ENCODE measurements around the gene LRRC8D.

The LRRC8D gene

DNA sequence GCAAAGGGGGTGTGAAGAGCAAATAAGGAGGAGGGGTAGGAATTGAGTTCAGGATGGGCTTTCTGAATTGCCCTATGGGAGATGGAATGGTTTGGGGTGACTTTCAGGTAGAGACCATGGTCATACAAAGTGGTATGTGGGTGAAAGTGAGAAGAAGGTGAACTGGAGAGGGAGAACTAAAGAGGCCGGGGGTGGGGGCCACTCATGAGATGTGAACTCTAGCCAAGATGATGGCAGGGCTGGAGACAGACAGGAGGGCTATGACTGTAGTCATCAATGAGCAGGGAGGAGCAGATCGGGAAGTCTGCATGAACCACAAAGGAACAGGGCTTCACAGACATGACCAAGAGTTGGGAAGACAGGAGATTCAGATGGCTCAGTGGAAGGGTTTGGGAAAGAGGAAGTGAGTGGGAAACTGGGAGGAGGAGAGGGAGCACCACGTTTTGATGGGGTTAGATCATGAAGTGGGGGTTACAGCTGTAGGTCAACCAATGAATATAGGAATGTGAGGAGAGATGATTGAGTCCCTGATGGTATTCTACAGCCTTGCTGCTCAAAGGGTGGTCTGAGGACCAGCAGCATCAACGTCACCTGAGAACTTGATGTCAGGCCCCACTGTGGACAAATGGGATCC lies 20.7 kb upstream of the LRRC8D start:
- no peaks in the 10 kb centered on the region for H3K27me3 Mint-ChIP-seq
- H3K4me3 Mint-ChIP-seq = no peak overlapping the region
- H3K4me1 Mint-ChIP-seq (ENCODE audit: low read depth) = peaks cover 6% of the 10 kb centered on the region
- peak overlapping the region; percentile 18 for H3K27ac Mint-ChIP-seq
- H3K36me3 Mint-ChIP-seq = no peaks in the 10 kb centered on the region
- H3K9me3 Mint-ChIP-seq (ENCODE audit: low read depth) = no peaks in the 10 kb centered on the region

DNA sequence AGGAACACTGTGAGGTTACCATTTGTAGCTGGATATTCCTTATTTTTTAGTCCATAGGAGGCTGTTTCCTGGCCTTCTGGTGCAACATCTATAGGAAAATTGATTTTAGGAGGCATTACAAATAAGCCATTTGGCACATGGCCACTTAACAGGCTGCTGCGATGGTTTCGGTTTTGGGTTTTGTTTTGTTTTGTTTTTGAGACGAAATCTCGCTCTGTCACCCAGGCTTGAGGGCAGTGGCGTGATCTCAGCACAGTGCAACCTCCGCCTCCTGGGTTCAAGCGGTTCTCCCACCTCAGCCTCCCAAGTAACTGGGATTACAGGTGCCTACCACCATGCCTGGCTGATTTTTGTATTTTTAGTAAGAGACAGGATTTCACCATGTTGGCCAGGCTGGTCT lies 20.1 kb upstream of the LRRC8D start:
- H3K27me3 Mint-ChIP-seq = no peaks in the 10 kb centered on the region
- H3K4me1 Mint-ChIP-seq (ENCODE audit: low read depth) = peaks cover 6% of the 10 kb centered on the region
- no peak overlapping the region for H3K4me3 Mint-ChIP-seq
- H3K36me3 Mint-ChIP-seq = no peaks in the 10 kb centered on the region
- no peak overlapping the region for H3K27ac Mint-ChIP-seq
- no peaks in the 10 kb centered on the region for H3K9me3 Mint-ChIP-seq (ENCODE audit: low read depth)

DNA sequence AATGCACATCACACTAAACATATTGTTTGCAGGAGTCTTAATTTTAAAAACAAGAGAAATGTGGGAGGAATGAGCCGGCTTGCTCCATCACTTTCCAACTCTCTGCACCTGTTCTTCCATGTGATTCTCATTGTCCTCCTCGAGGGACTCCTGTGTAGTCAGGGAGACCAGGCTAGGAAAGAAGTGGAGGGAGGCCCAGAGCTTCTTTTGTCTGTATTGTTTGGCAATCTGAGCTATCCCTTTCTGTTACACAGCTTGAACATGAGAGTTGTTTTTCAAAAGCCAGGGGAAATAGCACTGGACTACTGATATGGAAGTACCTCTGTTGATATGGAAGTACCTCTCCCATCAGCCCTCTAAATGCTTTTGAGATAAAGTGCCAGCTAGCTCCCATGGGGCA lies 18.8 kb upstream of the LRRC8D start:
- peaks cover 6% of the 10 kb centered on the region for H3K4me1 Mint-ChIP-seq (ENCODE audit: low read depth)
- H3K9me3 Mint-ChIP-seq (ENCODE audit: low read depth) = no peaks in the 10 kb centered on the region
- H3K36me3 Mint-ChIP-seq = no peaks in the 10 kb centered on the region
- no peak overlapping the region for H3K4me3 Mint-ChIP-seq
- no peak overlapping the region for H3K27ac Mint-ChIP-seq
- no peaks in the 10 kb centered on the region for H3K27me3 Mint-ChIP-seq

DNA sequence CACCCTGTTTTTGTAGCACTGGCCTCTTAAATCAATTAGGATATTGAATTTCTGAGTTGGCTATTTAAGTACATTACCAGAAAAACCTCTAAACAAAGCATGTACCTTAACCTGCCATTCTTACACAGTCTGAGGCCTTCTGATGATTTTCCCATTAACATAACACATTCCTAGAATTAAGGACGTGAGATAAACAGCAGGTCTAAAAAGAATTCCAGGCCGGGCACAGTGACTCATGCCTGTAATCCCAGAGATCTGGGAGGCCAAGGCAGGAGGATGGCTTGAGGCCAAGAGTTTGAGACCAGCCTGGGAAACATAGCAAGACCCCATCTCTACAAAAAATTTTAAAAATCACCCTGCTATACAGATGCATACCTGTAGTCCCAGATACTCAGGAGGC lies 18.0 kb upstream of the LRRC8D start:
- Mint-ChIP-seq H3K36me3 (no peaks in the 10 kb centered on the region), H3K4me1 (ENCODE audit: low read depth) (peaks cover 6% of the 10 kb centered on the region), H3K9me3 (ENCODE audit: low read depth) (no peaks in the 10 kb centered on the region), H3K27me3 (no peaks in the 10 kb centered on the region), H3K27ac (no peak overlapping the region), H3K4me3 (no peak overlapping the region)

DNA sequence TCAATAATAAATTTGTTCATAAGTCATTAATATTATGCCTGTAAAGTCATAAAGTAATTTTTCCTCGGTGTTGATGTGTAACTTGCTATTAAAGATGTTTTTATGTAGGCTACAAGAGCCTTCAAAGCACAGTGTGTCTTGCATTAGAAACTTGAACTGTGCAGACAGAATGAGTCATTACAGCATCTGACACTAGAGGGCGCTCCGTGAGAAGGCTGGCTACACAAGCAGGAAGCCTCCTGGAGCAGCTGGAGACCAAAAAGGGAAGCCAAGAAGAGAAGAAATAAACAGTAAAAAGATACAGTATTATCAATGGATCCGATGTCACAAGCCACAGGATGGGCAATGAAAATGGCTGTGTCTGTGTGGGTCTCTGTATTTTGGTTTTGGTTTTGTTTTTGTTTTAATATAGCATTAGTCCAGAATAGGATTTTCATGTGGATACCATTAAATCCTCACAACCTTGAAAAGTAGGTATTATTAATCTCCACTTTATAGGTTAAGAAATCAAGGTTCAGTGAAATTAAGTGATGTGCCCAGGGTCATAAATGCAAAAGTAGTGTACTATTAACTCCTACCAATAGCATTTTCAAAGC lies 16.1 kb upstream of the LRRC8D start:
- Mint-ChIP-seq H3K9me3 (ENCODE audit: low read depth) (no peaks in the 10 kb centered on the region), H3K4me3 (no peak overlapping the region), H3K4me1 (ENCODE audit: low read depth) (peaks cover 3% of the 10 kb centered on the region), H3K27me3 (peaks cover 2% of the 10 kb centered on the region), H3K27ac (no peak overlapping the region), H3K36me3 (no peaks in the 10 kb centered on the region)

DNA sequence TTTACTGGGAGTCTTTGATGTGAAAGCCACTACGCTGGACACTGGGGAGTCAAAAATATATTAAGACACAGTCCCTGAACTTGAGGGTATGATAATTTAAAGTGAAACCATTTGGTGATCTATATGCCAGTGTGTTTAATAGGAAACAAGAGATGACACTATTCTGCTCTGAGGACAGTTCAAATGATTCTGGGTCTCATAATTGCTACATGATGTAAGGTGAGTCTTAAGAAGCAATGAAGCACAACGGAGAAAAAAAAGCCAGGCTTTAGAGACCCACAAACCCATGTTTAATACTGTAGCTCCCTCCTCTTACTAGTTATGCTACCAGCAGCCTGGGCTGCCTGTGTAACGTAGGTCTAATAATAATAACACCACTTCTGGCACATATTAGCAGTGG lies 14.2 kb upstream of the LRRC8D start:
- Mint-ChIP-seq H3K36me3 (no peaks in the 10 kb centered on the region), H3K9me3 (ENCODE audit: low read depth) (no peaks in the 10 kb centered on the region), H3K27me3 (peaks cover 6% of the 10 kb centered on the region), H3K4me1 (ENCODE audit: low read depth) (no peaks in the 10 kb centered on the region), H3K27ac (no peak overlapping the region), H3K4me3 (no peak overlapping the region)

DNA sequence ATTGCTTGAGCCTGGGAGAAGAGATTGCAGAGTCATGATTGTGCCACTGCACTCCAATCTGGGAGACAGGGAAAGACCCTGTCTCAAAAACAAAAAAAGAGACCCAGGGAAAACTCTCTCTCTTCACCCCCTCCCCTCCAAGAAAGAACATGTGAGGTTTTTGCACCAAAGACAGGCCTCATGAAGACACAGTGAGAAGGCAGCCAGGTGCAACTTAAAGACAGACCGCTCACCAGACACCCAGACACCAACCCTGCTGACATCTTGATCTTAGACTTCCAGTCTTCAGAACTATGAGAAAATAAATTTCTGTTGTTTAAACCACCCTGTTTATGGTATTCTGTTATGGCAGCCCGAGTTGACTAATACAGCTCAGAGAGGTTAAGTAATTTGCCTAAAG lies 13.3 kb upstream of the LRRC8D start:
- Mint-ChIP-seq H3K4me1 (ENCODE audit: low read depth) (no peaks in the 10 kb centered on the region), H3K4me3 (no peak overlapping the region), H3K27ac (no peak overlapping the region), H3K9me3 (ENCODE audit: low read depth) (no peaks in the 10 kb centered on the region), H3K27me3 (peaks cover 6% of the 10 kb centered on the region), H3K36me3 (no peaks in the 10 kb centered on the region)

DNA sequence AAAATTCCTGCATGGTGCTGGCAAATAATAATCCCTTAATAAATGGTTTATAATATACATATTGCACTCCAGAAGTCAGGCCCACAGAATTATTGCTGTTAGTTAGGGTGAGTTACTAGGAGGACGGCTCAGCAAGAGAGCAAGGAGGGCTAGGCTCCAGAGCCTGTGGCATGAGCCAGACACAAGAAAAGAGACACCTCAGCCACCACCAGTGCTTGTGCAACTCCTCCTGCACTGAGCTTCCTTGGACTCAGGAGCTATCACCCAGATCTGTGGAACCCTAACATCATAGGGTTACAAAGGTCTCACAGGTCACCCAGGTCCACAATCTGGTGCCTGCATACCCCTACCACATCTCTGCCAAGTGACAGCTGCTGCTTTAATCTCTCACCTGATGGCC lies 12.8 kb upstream of the LRRC8D start:
- H3K27ac Mint-ChIP-seq = no peak overlapping the region
- H3K4me1 Mint-ChIP-seq (ENCODE audit: low read depth) = no peaks in the 10 kb centered on the region
- peaks cover 6% of the 10 kb centered on the region for H3K27me3 Mint-ChIP-seq
- H3K4me3 Mint-ChIP-seq = no peak overlapping the region
- no peaks in the 10 kb centered on the region for H3K9me3 Mint-ChIP-seq (ENCODE audit: low read depth)
- no peaks in the 10 kb centered on the region for H3K36me3 Mint-ChIP-seq

DNA sequence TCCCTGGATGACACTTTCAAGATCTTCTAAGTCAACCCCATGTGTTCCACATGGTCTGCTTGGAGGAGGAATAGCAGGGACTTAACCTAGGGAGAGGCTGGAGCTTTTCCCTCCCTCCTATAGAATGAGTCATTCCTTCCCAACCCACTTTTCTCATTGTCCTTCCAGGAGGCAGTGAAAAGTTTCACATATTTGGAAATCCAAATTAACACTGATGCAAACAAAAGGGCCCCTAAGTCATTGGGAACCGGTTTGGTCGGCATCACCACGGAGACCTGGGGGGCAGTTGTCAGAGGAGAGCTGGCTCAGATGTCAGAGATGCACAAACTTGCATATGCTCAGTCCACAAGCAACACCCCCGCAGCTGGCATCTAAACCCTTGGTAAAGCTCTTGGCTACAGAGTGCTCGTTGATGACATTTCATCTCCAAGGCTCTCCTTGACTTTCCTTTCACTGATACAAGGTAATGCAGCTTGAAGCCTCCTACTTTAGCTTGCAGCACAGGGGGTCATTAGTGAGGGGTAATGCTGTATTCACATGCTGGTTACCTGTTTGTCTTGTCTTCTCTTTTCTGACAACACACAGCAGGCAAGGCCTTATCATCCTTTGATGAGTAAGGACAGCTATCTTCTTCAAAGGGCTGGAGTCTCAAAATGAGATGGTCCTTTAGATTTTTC lies 12.3 kb upstream of the LRRC8D start:
- H3K36me3 Mint-ChIP-seq = no peaks in the 10 kb centered on the region
- no peaks in the 10 kb centered on the region for H3K4me1 Mint-ChIP-seq (ENCODE audit: low read depth)
- no peaks in the 10 kb centered on the region for H3K9me3 Mint-ChIP-seq (ENCODE audit: low read depth)
- H3K27ac Mint-ChIP-seq = no peak overlapping the region
- H3K4me3 Mint-ChIP-seq = no peak overlapping the region
- H3K27me3 Mint-ChIP-seq = peaks cover 6% of the 10 kb centered on the region

DNA sequence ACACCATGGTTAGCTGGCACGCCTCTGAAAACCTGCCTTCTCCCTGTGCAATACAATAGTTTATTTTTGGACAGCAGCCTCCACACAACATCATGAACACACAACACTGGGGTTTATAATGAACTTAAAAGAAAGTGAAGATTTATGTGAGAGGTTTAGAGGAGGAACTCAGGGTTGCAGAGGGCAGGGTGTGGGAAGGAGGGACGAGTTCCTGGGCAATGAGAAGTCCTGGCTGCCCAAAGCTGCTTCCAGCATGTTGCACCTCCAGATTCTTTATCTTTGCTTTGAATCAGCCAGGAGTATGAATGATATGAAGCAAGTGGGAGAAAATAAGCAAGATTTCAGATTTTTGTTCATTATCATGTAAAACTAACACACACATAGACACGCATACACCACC lies 11.3 kb upstream of the LRRC8D start:
- Mint-ChIP-seq H3K27me3 (peaks cover 6% of the 10 kb centered on the region), H3K27ac (no peak overlapping the region), H3K4me1 (ENCODE audit: low read depth) (peaks cover 3% of the 10 kb centered on the region), H3K4me3 (no peak overlapping the region), H3K9me3 (ENCODE audit: low read depth) (no peaks in the 10 kb centered on the region), H3K36me3 (no peaks in the 10 kb centered on the region)

DNA sequence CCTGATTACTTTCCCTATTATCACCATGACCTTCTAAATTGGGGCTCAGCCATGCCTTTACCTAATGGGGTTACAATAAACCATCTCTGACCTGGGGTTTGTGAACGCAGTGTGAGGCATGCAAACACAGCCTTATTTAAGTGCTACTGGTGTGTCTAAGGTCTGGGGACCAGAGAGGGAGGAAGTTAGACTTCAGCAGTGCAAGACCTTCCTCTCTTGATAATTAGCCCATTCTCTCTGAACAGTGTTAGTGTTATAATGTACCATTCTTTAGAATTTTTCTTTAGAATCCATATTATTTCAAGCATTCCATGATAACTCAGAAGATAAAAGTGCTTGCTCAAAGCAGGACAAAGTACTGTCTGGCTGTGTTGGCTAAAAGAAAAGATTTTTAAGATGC lies 10.5 kb upstream of the LRRC8D start:
- Mint-ChIP-seq H3K4me1 (ENCODE audit: low read depth) (peaks cover 9% of the 10 kb centered on the region), H3K36me3 (no peaks in the 10 kb centered on the region), H3K9me3 (ENCODE audit: low read depth) (no peaks in the 10 kb centered on the region), H3K27me3 (peaks cover 6% of the 10 kb centered on the region), H3K27ac (no peak overlapping the region), H3K4me3 (no peak overlapping the region)

DNA sequence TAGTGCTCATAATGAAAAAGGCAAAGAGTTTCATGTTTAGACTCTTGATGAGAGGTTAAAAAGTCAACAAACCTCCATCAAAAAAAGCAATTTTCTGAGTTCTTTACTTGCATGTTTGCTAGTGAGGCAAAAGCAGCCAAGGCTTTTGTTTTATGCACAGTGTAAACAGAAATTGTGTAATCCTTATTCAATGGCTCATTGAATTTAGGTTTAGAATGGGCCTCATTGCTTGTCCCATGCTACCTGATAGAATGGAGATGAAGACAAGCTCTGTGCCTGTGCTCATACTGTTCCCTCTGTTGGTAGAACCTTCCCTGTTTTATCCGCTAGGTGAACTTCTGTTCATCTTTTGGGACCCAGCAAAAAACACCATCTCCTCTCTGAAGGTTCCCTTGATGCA lies 10.0 kb upstream of the LRRC8D start:
- H3K27ac Mint-ChIP-seq = no peak overlapping the region
- no peak overlapping the region for H3K4me3 Mint-ChIP-seq

DNA sequence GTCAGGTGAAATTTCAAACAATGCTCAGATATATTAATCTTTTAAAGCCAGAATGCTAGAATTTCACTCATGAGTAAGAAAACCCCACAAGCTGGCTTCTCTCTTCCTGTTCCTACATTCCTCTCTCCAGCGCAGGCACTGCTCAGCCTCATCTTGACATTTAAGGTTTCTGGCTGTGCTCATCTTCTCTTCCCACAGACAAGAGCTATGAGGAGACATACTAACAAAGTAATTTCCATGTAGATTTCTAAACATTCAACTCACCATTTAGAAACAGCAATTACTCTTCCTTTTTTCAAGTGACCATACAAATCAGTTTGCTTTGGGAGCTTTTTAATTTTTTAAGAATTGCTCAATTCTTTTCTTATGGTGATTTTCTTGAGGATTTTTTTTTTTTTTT lies 7.8 kb upstream of the LRRC8D start:
- Mint-ChIP-seq H3K4me3 (no peak overlapping the region), H3K4me1 (ENCODE audit: low read depth) (peaks cover 17% of the 10 kb centered on the region), H3K27ac (no peak overlapping the region), H3K36me3 (no peaks in the 10 kb centered on the region), H3K27me3 (peaks cover 6% of the 10 kb centered on the region), H3K9me3 (ENCODE audit: low read depth) (no peaks in the 10 kb centered on the region)

More for the DNA sequence above, 10.0 kb upstream of the LRRC8D start:
- Mint-ChIP-seq H3K27me3 (peaks cover 6% of the 10 kb centered on the region), H3K4me1 (ENCODE audit: low read depth) (peaks cover 13% of the 10 kb centered on the region), H3K9me3 (ENCODE audit: low read depth) (no peaks in the 10 kb centered on the region), H3K36me3 (no peaks in the 10 kb centered on the region)

DNA sequence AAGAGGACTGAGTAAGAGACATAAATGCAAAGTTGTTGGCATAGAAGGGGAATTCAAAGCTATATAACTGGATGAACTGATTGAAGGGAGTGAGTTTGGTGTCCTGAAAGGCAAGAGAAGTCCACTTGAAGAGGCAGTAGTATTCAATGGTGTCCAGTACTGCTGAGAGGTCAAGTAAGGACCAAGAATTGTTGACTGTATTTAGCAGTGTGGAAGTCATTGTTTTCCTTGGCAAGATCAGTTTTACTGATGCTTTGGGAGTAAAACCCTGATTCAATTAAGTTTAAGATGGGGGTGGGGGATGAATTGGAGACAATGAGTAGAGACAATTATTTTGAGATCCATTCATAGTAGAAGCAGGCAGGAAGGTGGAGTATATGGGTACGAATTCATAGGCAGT lies 5.8 kb upstream of the LRRC8D start:
- Mint-ChIP-seq H3K27ac (no peak overlapping the region), H3K27me3 (peaks cover 4% of the 10 kb centered on the region), H3K36me3 (no peaks in the 10 kb centered on the region), H3K4me1 (ENCODE audit: low read depth) (peaks cover 32% of the 10 kb centered on the region), H3K4me3 (no peak overlapping the region), H3K9me3 (ENCODE audit: low read depth) (no peaks in the 10 kb centered on the region)

DNA sequence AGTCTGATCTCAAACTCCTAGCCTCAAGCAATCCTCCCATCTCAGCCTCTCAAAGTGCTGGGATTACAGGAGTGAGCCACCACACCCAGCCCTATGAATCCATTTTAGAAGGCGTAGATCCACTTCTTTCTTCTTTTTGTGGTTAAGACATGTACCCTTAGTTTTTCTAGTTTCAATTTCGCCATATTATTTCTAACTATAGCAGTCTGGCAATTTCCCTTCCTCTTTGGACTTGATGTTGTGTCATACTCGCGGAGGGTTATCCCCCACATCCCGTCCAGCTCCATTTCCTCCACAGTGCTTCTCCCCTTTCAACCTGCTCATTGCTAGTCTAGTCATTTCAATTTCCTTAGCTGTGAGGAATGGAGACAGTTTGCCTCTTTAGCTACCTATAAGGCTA lies 5.2 kb upstream of the LRRC8D start:
- no peak overlapping the region for H3K27ac Mint-ChIP-seq
- H3K9me3 Mint-ChIP-seq (ENCODE audit: low read depth) = no peaks in the 10 kb centered on the region
- no peak overlapping the region for H3K4me3 Mint-ChIP-seq
- no peaks in the 10 kb centered on the region for H3K36me3 Mint-ChIP-seq
- peaks cover 4% of the 10 kb centered on the region for H3K27me3 Mint-ChIP-seq
- H3K4me1 Mint-ChIP-seq (ENCODE audit: low read depth) = peaks cover 38% of the 10 kb centered on the region

DNA sequence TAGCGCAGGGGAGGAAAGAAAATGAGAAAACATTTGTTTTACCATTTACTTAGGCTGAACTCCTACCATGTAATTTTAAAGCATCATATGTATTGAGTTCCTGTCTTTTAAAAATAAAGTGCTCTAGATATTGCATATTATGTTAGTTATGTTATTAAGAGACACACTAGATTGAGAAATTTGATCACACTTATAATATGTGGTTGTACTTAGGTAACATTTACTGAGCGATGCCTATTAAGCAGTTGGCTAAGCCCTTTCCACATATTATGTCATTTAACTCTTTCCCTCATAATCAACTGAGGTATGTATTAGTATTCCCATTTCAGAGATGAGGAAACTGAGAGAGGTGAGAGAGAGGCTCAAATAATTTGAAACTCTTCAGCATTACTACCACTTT lies 4.5 kb upstream of the LRRC8D start:
- Mint-ChIP-seq H3K27ac (no peak overlapping the region), H3K27me3 (peaks cover under 1% of the 10 kb centered on the region), H3K4me1 (ENCODE audit: low read depth) (peaks cover 38% of the 10 kb centered on the region), H3K4me3 (no peak overlapping the region), H3K9me3 (ENCODE audit: low read depth) (no peaks in the 10 kb centered on the region), H3K36me3 (no peaks in the 10 kb centered on the region)
